Gastroesophageal sphincter (tissue), 3 donors: ENCODE results near the gene RNF180.
"Not testable (repeated sequence)": the region's sequence is repeated elsewhere in the genome, so short reads cannot be mapped to it uniquely, and the experiment has no call there.

Source experiments
- CTCF ChIP-seq, 4 experiments: fragments of 200-600 bp in 2 of 4; fragments of 450-650 bp in 2 of 4; sonication (generic) in 1 of 4; IDR thresholded peaks; one replicate each; pipeline ENCODE4 v1.5.1; 2017 to 2019; ENCODE audit warnings: antibody characterized with exemption in 4 of 4, mild to moderate bottlenecking in 2 of 4, moderate library complexity in 2 of 4
- POLR2A ChIP-seq, 2 donors: fragments of 450-650 bp; IDR thresholded peaks; one replicate each; pipeline ENCODE4 v1.6.1; 2017; ENCODE audit warnings: antibody characterized with exemption in 2 of 2, mild to moderate bottlenecking in 2 of 2, moderate library complexity in 1 of 2
- POLR2AphosphoS5 ChIP-seq: sonication (generic); formaldehyde crosslinking; IDR thresholded peaks from one replicate; pipeline ENCODE4 v1.6.1; 2017; ENCODE audit warnings: antibody characterized with exemption

DNA sequence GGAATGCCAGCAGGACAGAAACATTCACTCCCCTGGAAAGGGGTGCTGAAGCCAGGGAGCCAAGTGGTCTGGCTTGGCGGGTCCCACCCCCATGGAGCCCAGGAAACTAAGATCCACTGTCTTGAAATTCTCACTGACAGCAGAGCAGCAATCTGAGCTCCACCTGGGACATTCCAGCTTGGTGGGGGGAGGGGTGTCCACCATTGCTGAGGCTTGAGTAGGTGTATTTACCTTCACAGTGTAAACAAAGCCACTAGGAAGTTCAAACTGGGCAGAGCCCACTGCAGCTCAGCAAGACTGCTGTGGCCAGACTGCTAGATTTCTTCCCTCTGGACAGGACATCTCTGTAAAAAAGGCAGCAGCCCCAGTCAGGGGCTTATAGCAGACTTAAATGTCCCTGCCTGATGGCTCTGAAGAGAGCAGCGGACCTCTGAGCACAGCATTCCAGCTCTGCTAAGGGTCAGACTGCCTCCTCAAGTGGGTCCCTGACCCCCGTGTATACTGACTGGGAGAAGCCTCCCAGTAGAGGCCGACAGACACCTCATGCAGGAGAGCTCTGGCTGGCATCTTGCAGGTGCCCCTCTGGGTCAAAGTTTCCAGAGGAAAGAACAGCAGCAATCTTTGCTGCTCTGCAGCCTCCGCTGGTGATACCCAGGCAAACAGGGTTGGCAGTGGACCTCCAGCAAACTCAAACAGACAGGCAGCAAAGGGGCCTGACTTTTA, 241.6 kb downstream of the RNF180 start:
- not testable (repeated sequence) for TF ChIP-seq POLR2AphosphoS5; CTCF (IDR thresholded peaks at IDR 0.05); POLR2A (IDR thresholded peaks at IDR 0.05)
